A673 (cell line): ENCODE measurements around the gene ZW10. TPM values are rescaled to one million over a fixed set of nuclear protein-coding genes. Genes with fewer than 3 reads are reported as not detected.
"Not testable (repeated sequence)": the region's sequence is repeated elsewhere in the genome, so short reads cannot be mapped to it uniquely, and the experiment has no call there.

Source experiments
- BruUV-seq: library from RNA; stranded (reverse); fragments of 400-500 nt; replicated peaks from 2 replicates; lab custom pipeline; 2021; lab: Mats Ljungman, UMichigan
- CTCF ChIA-PET: fragments of 300-600 bp; sonication (Branson Sonifier 250); formaldehyde crosslinking; loops from one replicate; lab custom pipeline; 2022; ENCODE audit warnings: antibody characterized with exemption; lab: Charles Lee
- POLR2A ChIA-PET: fragments of 300-600 bp; sonication (Branson Sonifier 250); formaldehyde crosslinking; loops from one replicate; lab custom pipeline; 2022; ENCODE audit warnings: antibody characterized with exemption; ENCODE audit not compliant: low non-redundant PET; lab: Charles Lee
- DNase-seq: peaks from one replicate; pipeline ENCODE4 v3.0.0-alpha.2; 2015; ENCODE audit warnings: low spot score
- H3K27ac ChIP-seq: fragments of 200-600 bp; sonication (generic); 2 replicates; pipeline ENCODE4 v1.5.1; 2016; ENCODE audit warnings: mixed run types, low read depth, mild to moderate bottlenecking, mixed read lengths, antibody characterized with exemption, low read length; ENCODE audit not compliant: poor library complexity, severe bottlenecking
- H3K27me3 ChIP-seq: fragments of 200-600 bp; sonication (generic); replicated peaks from 2 replicates; pipeline ENCODE4 v1.6.1; 2017; ENCODE audit warnings: mixed run types, low read depth, mild to moderate bottlenecking, mixed read lengths, antibody characterized with exemption, low read length; ENCODE audit not compliant: insufficient read depth, poor library complexity
- H3K36me3 ChIP-seq: fragments of 200-600 bp; sonication (generic); 2 replicates; pipeline ENCODE4 v1.6.1; 2016; ENCODE audit warnings: mixed run types, mild to moderate bottlenecking, mixed read lengths, antibody characterized with exemption, low read length; ENCODE audit not compliant: insufficient read depth, poor library complexity, severe bottlenecking
- H3K4me1 ChIP-seq: fragments of 200-600 bp; sonication (generic); 2 replicates; pipeline ENCODE4 v1.6.1; 2017; ENCODE audit warnings: mixed run types, mild to moderate bottlenecking, mixed read lengths, antibody characterized with exemption, low read length; ENCODE audit not compliant: insufficient read depth, poor library complexity, severe bottlenecking
- H3K4me3 ChIP-seq: fragments of 200-600 bp; sonication (generic); 2 replicates; pipeline ENCODE4 v1.5.1; 2016; ENCODE audit warnings: low read depth, mixed run types, mild to moderate bottlenecking, mixed read lengths, low read length; ENCODE audit not compliant: poor library complexity, severe bottlenecking
- H3K9me3 ChIP-seq: fragments of 200-600 bp; sonication (generic); 2 replicates; pipeline ENCODE4 v1.6.1; 2016; ENCODE audit warnings: mixed run types, low read depth, mild to moderate bottlenecking, mixed read lengths, antibody characterized with exemption, low read length; ENCODE audit not compliant: poor library complexity, severe bottlenecking
- CTCF ChIP-seq: fragments of 300-800, 200-600 bp; sonication (generic); conservative IDR thresholded peaks from 2 replicates; pipeline ENCODE4 v1.5.1; 2017; ENCODE audit warnings: low read depth, mild to moderate bottlenecking, antibody characterized with exemption, low read length, moderate library complexity, mixed read lengths
- EZH2 ChIP-seq: fragments of 200-600 bp; sonication (generic); IDR thresholded peaks from 2 replicates; pipeline ENCODE4 v1.6.1; 2017; ENCODE audit warnings: borderline replicate concordance, low read depth, mild to moderate bottlenecking, mixed read lengths, antibody characterized with exemption, low read length; ENCODE audit not compliant: poor library complexity, severe bottlenecking
- intact Hi-C: fragments of 100-400 bp; cut with micrococcal nuclease; formaldehyde crosslinking; loops from one replicate; pipeline ENCODE4 v1.10.0; 2022; ENCODE audit not compliant: unreplicated experiment
- total RNA-seq: library from RNA; stranded (reverse); gene quantifications from 2 replicates; pipeline ENCODE4 v1.2.3, GENCODE V29; 2021

Gene ZW10
- total RNA-seq, 1 experiment from 2014 or later = 31.4 TPM

- ChIA-PET POLR2A (no interaction called here), CTCF (no interaction called here)
- TF ChIP-seq EZH2 = no peak
- TF ChIP-seq CTCF = no peak
- H3K4me1 ChIP-seq = no peaks in the 10 kb centered on the region
- BruUV-seq = no TSS peak
- no peak overlapping the region for H3K4me3 ChIP-seq
- H3K27me3 ChIP-seq = no peaks in the 10 kb centered on the region
- no peaks in the 10 kb centered on the region for H3K9me3 ChIP-seq
- H3K27ac ChIP-seq = no peak overlapping the region
- DNase-seq = no peak
- intact Hi-C loops = no loop called here
- H3K36me3 ChIP-seq = peaks cover 16% of the 10 kb centered on the region
Measured at GRCh38 chr11:113802621-113803020, 29.1 kb upstream of the ZW10 start.

- Histone ChIP-seq H3K27me3 (no peaks in the 10 kb centered on the region), H3K4me1 (no peaks in the 10 kb centered on the region), H3K9me3 (no peaks in the 10 kb centered on the region), H3K4me3 (no peak overlapping the region), H3K36me3 (peaks cover 6% of the 10 kb centered on the region), H3K27ac (no peak overlapping the region)
- TF ChIP-seq EZH2 (no peak), CTCF (peak; percentile 81)
- DNase-seq = peak; percentile 71
- ChIA-PET POLR2A (interaction anchor here (0.5 kb wide), 1 partner anchor 45 kb away, joined by 3 read pairs; no protein-coding TSS in a partner anchor), CTCF (interaction anchor here (0.5 to 1.3 kb wide), 10 partner anchors 9 to 1663 kb away, joined by 3 to 6 read pairs (median 4); no protein-coding TSS in a partner anchor)
- BruUV-seq = no TSS peak
- intact Hi-C loops = loop anchor here (2.0 to 5.0 kb wide), 2 partner anchors 244 to 492 kb away; no protein-coding TSS in a partner anchor
Measured at GRCh38 chr11:113796663-113797259, 23.3 kb upstream of the ZW10 start.

- ChIA-PET POLR2A (no interaction called here), CTCF (no interaction called here)
- Histone ChIP-seq H3K4me3 (no peak overlapping the region), H3K4me1 (no peaks in the 10 kb centered on the region), H3K9me3 (no peaks in the 10 kb centered on the region), H3K27ac (no peak overlapping the region), H3K36me3 (no peaks in the 10 kb centered on the region), H3K27me3 (no peaks in the 10 kb centered on the region)
- intact Hi-C loops = no loop called here
- no TSS peak for BruUV-seq
- no peak for TF ChIP-seq EZH2
- no peak for TF ChIP-seq CTCF
- DNase-seq = no peak
Measured at GRCh38 chr11:113789675-113790320, 16.3 kb upstream of the ZW10 start.

GRCh38 chr11:113789016-113789415 lies 15.5 kb upstream of the ZW10 start:
- H3K9me3 ChIP-seq, BruUV-seq, CTCF ChIA-PET, DNase-seq, H3K36me3 ChIP-seq, H3K4me3 ChIP-seq, POLR2A ChIA-PET, H3K27ac ChIP-seq, H3K4me1 ChIP-seq, H3K27me3 ChIP-seq, intact Hi-C loops: not testable (repeated sequence)
